ENCODE results near the gene WDR86.
A peak's percentile ranks its signal among the peaks of the same experiment; 100 is the strongest.

Gene WDR86

DNA sequence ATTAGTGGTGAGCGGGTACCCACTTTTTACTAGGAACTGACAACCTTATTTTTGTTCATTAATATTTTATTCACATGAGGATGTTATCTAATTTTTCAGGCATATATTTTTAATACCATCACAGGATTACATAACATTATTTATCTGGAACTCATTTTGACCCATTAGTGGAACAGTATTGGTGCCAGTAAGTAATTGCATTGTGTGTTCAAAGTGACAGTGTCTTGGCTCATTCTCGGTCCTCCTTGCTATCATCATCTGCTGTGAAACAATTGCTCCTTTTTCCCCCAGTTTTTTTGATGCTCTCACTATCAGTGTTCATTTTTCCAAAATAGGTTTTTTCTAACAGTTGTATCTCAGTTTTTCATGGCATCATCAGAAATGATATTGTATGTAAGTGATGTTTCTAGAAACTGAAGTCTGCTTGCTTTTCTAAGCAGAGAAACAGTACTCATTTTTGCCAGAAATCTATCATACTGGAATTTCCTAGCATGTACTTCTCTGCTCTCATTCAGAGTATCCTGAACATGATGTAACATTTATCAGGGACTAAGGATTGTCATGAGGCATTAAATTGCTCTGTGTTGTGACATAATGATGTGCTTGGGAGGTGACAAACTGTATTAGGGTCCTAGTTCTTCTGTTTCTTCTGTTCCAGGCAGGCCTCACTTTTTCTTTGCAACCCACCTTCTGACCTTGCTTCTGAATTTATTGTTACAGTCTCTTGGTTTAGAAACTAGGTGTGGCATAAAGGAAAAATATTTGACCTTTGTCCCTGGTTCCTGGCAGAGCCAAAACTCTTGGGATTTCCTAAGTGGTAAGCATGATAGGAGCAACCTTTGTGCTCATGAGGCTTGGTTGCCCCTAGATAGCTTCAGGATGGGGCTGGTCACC lies 64.0 kb downstream of the WDR86 start:
- H3K4me1 ChIP-seq (ENCODE audit: insufficient read depth, low read length), result no peaks in the 10 kb centered on the region
- H3K9ac ChIP-seq (ENCODE audit: low read depth, low read length), result no peak overlapping the region
- no peaks in the 10 kb centered on the region for H3K9me3 ChIP-seq (ENCODE audit: control insufficient read depth, insufficient read depth, low read length)
- no peaks in the 10 kb centered on the region for H3K36me3 ChIP-seq (ENCODE audit: insufficient read depth, low read length)

DNA sequence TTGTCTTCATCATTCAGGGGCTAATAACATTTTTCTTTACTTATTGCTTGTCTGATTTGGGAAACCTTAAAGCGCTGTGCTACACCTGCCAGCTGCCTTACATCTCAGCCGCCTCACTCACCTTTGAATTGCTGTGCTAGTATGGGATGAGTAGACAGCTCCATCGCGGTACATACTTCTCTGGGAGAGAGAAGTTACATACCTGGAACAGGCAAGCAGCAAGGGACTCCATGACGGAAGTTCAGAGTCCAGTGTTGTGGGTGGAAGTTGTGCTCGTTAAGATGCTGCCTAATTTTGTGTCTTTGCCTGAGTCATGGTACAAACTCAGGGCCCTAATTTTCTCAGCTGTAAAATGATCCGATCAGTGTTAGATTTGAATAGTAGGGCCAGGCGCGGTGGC lies 66.3 kb downstream of the WDR86 start:
- Histone ChIP-seq H3K9ac (ENCODE audit: low read depth, low read length) (no peak overlapping the region), H3K36me3 (ENCODE audit: insufficient read depth, low read length) (no peaks in the 10 kb centered on the region), H3K9me3 (ENCODE audit: control insufficient read depth, insufficient read depth, low read length) (no peaks in the 10 kb centered on the region), H3K4me1 (ENCODE audit: insufficient read depth, low read length) (no peaks in the 10 kb centered on the region)

DNA sequence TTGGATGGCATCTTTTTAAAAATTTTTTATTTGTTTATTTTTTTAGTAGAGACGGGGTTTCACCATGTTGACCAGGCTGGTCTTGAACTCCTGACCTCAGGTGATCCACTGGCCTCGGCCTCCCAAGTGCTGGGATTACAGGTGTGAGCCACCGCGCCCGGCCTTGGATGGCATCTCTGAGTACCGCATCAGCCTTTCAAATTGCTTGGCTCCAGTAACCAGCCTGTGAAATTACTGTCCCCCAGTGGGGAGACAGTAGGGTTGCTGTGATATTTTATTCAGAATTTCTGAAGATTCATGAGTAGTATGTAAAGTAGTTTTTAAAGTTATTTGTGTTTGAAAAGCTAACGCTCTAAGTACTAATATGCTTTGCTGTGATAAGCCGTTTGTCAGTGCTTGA lies 67.0 kb downstream of the WDR86 start:
- H3K9me3 ChIP-seq (ENCODE audit: control insufficient read depth, insufficient read depth, low read length), result no peaks in the 10 kb centered on the region
- H3K4me1 ChIP-seq (ENCODE audit: insufficient read depth, low read length), result no peaks in the 10 kb centered on the region
- no peaks in the 10 kb centered on the region for H3K36me3 ChIP-seq (ENCODE audit: insufficient read depth, low read length)
- no peak overlapping the region; the same call in 1 of the 2 replicates for H3K9ac ChIP-seq (ENCODE audit: low read depth, low read length)

DNA sequence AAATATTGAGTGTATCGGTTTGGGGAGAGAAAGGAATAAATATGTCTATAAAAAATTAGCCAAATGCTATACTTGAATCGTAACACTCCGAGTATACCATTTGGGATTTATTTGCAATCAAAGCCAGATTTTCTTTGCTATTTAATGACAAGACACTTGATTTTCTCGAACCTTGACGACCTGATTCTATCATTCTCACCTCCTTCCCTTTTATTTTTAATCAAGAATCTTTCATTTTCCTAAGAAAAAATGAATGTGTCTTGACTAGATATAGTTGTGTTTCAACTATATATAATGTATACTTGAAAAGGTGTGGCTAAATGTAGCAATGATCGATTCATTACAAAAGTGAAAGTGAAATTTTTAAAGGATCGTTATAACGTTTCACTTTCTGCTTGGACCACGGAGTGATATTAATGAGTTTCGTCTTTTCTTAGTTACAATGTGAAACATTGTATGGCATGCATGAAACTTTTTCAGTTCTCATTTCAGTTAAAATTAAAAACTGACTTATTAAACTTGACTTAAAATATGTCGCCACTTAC lies 67.7 kb downstream of the WDR86 start:
- H3K9ac ChIP-seq (ENCODE audit: low read depth, low read length), result peak overlapping the region; percentile 82
- H3K36me3 ChIP-seq (ENCODE audit: insufficient read depth, low read length), result no peaks in the 10 kb centered on the region
- H3K4me1 ChIP-seq (ENCODE audit: insufficient read depth, low read length), result no peaks in the 10 kb centered on the region
- H3K9me3 ChIP-seq (ENCODE audit: control insufficient read depth, insufficient read depth, low read length), result peaks cover 2% of the 10 kb centered on the region; the same call in 1 of the 2 replicates

DNA sequence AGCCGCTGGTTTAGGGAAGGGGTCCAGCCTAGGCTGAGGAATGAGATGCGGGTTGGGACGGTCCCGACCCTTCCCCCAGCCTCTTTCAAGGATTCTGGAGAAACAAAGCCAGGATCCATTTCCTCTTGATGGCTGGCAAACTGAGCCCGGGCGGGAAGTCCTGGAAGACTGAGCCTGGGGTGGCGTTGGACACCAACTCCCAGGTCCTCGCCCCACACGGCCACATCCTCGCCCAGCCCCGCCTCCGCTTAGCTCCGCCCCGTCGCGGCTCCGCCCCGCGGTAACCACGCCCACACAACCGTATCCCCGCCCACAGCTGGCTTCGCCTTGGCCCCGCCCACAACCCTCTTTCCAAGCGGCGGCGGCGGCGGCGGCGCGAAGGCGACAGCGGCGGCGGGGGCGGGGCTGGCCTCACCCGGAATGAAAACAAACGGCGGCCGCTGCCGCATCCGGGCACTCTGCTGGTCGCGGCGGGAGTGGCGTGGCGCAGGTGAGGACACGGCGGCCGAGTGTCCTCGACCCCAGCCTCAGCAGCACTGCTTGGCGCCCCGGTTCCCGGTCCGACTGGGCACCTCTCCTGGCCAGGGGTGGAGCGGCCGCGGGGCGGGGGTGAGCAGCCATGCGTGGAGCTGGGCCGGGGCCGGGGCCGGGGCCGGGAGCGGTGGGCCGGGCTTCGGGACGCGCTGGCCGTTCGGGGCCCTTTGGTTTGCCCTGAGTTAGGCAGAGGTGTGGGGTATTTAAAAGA lies 68.3 kb downstream of the WDR86 start, which contains the start of gene NUB1:
NUB1 (plus strand) TSS at position 456 of the 745 bp plus-strand sequence. CDS start 3,538 bp downstream, outside the sequence.
- H3K9ac ChIP-seq (ENCODE audit: low read depth, low read length), result peak within 1 kb of the TSS; percentile 82
- H3K4me1 ChIP-seq (ENCODE audit: insufficient read depth, low read length), result no peaks in the 10 kb centered on the region

DNA sequence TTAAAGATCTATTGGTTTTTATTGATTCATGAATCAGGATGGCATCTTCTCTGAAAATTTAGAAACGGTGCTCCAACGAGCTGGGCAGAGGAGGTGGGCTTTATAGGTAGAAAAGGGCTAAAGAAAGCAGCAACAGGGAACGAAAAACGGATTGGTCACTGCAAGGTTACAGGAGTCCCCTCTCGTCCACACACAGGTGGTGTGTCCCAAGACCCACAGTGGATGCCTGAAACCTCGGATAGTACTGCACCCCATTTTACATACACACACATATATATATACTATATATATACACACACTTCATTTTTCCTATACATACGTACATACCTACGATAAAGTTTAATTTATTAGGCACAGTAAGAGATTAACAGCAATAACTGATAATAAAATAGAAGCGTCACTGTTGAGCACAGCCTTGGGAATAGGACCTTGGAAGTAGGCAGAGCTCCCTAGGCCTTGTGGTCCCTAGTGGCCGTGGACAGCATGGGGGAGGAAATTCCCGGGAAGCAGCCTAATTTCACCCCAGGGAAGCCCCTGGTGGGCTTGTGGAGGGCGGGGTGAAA lies 69.0 kb downstream of the WDR86 start:
- Histone ChIP-seq H3K9ac (ENCODE audit: low read depth, low read length) (peak overlapping the region; percentile 82), H3K9me3 (ENCODE audit: control insufficient read depth, insufficient read depth, low read length) (peaks cover 3% of the 10 kb centered on the region; the same call in 1 of the 2 replicates), H3K36me3 (ENCODE audit: insufficient read depth, low read length) (no peaks in the 10 kb centered on the region), H3K4me1 (ENCODE audit: insufficient read depth, low read length) (no peaks in the 10 kb centered on the region)

More for the DNA sequence above, 68.3 kb downstream of the WDR86 start, which contains the start of gene NUB1:
- no peaks in the 10 kb centered on the region for H3K36me3 ChIP-seq (ENCODE audit: insufficient read depth, low read length)
- H3K9me3 ChIP-seq (ENCODE audit: control insufficient read depth, insufficient read depth, low read length), result peaks cover 3% of the 10 kb centered on the region; the same call in 1 of the 2 replicates

DNA sequence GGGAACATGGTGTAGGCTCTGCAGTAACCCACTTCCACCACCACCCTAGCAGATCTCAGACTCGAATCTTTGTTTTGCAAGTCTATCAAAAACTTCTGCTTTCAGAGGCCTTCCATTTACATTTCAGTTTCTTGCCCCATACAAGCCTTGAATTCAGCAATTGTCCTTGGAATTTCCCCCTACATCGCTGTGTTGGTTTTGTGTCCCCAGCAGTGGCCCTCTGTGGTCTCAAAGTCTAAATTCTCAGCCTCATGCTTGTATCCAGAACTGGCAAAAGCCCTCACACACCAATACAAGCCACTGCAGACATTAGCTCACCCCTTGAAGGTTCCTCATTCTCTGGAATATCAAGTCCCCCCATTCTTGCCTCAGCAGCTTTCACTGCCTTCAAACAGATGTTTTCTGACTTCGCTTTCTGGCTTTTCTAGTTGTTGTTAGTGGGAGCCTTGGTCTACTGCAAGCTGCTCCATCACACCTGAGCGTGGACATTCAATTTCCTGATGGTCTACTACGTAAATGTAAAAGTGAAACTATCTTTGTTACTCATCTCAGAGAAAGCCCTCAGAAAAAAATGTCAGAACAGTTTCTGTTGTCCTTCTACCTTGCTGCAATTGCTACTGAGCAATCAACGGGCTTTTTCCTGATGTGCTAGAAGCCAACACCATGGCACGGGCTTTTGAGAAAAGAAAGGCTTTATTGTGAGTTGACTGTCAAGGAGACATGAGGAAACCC lies 70.0 kb downstream of the WDR86 start:
- no peak overlapping the region for H3K9ac ChIP-seq (ENCODE audit: low read depth, low read length)
- H3K4me1 ChIP-seq (ENCODE audit: insufficient read depth, low read length), result no peaks in the 10 kb centered on the region
- H3K9me3 ChIP-seq (ENCODE audit: control insufficient read depth, insufficient read depth, low read length), result peaks cover 3% of the 10 kb centered on the region; the same call in 1 of the 2 replicates
- H3K36me3 ChIP-seq (ENCODE audit: insufficient read depth, low read length), result no peaks in the 10 kb centered on the region

DNA sequence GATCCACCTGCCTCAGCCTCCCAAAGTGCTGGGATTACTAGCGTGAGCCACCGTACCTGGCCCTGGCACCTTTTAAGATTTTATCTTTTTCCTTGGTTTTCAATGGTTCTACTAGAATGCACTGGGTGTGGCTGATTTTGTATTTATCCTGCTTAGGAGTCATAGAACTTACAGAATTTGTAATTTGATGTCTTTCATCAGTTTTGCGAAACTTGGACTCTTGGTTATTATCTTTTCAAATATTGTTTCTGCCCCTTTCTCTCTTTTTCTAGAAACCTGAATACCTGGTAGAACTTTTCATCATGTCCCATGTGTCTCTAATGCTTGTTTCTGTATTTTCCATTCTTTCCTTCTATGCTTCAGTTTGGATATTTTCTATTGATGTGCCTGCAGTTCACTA lies 71.0 kb downstream of the WDR86 start:
- H3K36me3 ChIP-seq (ENCODE audit: insufficient read depth, low read length), result no peaks in the 10 kb centered on the region
- no peaks in the 10 kb centered on the region for H3K4me1 ChIP-seq (ENCODE audit: insufficient read depth, low read length)
- no peak overlapping the region for H3K9ac ChIP-seq (ENCODE audit: low read depth, low read length)
- peaks cover 3% of the 10 kb centered on the region; the same call in 1 of the 2 replicates for H3K9me3 ChIP-seq (ENCODE audit: control insufficient read depth, insufficient read depth, low read length)

DNA sequence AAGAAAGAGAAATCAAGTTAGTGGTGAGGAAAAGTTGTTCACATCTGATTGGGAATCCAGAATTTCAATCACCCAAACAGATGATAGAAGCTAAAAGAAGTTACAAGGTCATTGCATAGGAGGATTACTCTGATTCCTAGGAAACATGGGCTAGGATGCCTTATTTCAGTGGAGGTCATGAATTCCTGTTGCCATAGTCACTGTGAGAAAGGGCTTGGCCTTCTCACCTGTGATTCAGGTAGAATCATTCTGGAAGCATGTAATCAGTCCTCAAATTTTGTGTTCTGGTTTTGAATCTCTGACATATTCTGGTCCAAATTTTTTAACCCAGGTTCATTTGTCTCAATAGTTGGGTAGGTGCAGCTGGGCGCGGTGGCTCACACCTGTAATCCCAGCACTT lies 72.5 kb downstream of the WDR86 start:
- Histone ChIP-seq H3K36me3 (ENCODE audit: insufficient read depth, low read length) (no peaks in the 10 kb centered on the region), H3K9ac (ENCODE audit: low read depth, low read length) (no peak overlapping the region), H3K4me1 (ENCODE audit: insufficient read depth, low read length) (no peaks in the 10 kb centered on the region), H3K9me3 (ENCODE audit: control insufficient read depth, insufficient read depth, low read length) (peaks cover 3% of the 10 kb centered on the region; the same call in 1 of the 2 replicates)

DNA sequence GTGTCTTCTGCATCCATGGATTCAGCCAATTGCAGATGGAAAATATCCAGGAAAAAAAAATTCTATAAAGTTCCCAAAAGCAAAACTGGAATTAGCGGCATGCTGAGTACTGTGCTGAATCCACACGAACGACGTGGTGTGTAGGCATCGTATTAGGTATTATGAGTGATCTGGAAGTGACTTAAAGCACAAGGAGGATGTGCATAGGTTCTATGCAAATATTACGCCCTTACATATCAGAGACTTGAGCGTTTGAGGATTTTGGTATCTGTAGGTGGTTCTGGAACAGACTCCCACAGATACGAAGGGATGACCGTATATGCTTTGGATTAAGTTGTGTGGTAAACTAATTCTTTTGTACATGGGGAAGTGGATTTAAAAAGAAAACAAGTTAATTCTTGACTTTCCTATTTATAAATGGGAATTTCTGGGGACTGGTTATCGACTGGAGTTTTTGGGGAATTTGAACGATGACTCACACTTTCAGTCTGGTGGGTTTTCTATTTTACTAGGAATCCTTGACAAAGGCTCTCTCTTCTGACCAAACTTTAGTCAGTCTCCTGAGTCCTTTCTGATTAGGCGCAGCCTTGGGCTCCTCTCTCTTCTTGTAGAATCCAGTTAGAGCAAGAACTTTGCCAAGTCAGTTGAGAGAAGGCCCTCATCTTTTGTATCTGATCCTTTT lies 73.7 kb downstream of the WDR86 start:
- peaks cover 3% of the 10 kb centered on the region; the same call in 1 of the 2 replicates for H3K9me3 ChIP-seq (ENCODE audit: control insufficient read depth, insufficient read depth, low read length)
- H3K36me3 ChIP-seq (ENCODE audit: insufficient read depth, low read length), result no peaks in the 10 kb centered on the region
- H3K4me1 ChIP-seq (ENCODE audit: insufficient read depth, low read length), result no peaks in the 10 kb centered on the region
- no peak overlapping the region for H3K9ac ChIP-seq (ENCODE audit: low read depth, low read length)

DNA sequence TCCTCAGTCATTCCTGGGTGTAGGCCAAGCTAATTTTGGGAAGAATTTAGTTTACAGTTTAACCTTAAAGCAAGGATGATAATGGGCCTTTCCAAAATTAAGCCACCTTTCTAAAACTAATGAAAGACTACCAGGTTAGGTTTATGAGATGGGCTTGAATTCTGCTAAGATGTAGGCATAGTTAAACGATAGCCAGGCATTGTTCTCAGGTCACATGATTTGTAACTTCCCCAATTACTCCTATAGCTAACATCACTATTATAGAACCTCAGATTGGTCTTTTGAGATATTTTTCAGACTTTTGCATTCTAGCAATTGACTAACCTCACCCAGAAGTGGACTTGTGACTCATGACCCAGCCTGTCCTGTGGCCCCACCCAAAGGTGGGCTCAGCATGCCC lies 75.2 kb downstream of the WDR86 start:
- Histone ChIP-seq H3K4me1 (ENCODE audit: insufficient read depth, low read length) (no peaks in the 10 kb centered on the region), H3K9me3 (ENCODE audit: control insufficient read depth, insufficient read depth, low read length) (peaks cover 3% of the 10 kb centered on the region; the same call in 1 of the 2 replicates), H3K36me3 (ENCODE audit: insufficient read depth, low read length) (no peaks in the 10 kb centered on the region; the same call in 1 of the 2 replicates), H3K9ac (ENCODE audit: low read depth, low read length) (no peak overlapping the region)
